Measurements from ENCODE around the gene SINHCAF. TPM values are rescaled to one million over a fixed set of nuclear protein-coding genes. Genes with fewer than 3 reads are reported as not detected.
A peak's percentile ranks its signal among the peaks of the same experiment; 100 is the strongest.
"Not testable (repeated sequence)": the region's sequence is repeated elsewhere in the genome, so short reads cannot be mapped to it uniquely, and the experiment has no call there.

SINHCAF gene, protein sequence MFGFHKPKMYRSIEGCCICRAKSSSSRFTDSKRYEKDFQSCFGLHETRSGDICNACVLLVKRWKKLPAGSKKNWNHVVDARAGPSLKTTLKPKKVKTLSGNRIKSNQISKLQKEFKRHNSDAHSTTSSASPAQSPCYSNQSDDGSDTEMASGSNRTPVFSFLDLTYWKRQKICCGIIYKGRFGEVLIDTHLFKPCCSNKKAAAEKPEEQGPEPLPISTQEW
- 37.2 TPM for total RNA-seq

DNA sequence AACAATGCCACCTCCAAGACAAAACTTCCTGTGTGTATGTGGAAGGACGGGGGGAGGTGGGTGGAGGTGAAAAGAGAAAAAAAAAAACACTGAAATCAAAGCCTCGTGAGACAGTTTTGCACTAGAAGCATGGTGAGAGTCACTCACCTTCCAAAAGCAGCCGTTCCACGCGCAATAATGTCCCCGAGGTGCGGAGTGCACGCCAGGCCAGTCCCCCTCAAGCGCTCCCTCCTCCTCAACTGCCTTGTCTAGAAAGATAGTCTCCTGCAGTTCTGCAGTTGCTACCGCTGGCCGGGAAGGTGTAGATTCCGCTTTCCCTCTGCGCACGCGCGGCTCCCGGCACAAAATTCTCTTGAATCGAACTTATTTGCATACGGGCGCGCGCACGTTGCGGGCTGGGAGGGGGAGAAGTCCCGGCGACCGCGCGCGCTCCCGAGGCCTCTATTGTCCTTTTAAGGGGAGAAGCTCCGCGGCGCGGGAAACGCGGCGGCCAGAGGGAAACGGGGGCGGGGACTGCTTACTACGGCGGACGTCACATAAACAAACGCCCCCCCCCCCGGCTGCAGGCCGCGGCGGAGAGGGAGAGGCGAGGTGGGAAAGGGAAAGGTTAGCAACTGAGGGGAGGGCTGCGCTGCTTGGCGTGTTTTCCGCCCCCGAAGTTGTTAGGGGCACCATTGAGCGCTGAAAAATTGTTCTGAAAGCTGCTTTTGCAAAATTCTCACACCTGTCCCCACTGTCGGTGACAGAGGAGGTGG is at the start of gene SINHCAF:
Gene SINHCAF, minus strand, starts transcription at position 274 of the 755 bp plus-strand sequence. CDS start 27,946 bp downstream, outside the sequence.
- DNase-seq (ENCODE audit: low read depth in 2 of 3, low spot score in 2 of 3): peak; percentile 95 to 100 (median 99)

DNA sequence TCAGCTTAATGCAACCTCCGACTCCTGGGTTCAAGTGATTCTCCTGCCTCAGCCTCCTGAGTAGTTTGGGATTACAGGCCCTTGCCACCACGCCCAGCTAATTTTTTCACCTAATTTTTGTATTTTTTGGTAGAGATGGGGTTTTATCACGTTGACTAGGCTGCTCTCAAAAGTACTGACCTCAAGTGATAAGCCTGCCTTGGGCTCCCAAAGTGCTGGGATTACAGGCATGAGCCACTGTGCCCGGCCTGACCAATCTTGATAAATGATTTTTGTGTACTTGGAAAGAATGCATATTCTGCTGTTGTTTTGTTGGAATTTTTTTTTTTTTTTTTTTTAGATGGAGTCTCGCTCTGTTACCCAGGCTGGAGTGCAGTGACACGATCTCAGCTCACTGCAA is 49.5 kb upstream of the SINHCAF start:
- DNase-seq (ENCODE audit: low read depth in 2 of 3, low spot score in 2 of 3): not testable (repeated sequence)

DNA sequence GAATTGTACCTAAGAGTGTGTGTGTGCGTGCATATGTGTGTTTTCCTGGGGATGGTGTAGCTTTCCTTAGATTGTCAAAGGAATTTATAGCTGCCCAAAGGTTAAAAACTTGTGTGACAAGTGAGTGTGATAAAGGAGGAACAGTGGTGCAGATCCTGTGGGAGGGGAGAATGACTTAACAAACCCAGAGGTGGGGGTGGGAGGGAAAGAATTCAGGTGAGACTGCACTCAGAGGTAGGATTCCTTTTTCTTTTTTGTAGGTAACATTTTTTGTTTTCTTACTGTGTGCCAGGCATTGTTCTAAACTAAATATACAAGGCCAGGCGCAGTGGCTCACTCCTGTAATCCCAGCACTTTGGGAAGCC is 45.3 kb upstream of the SINHCAF start:
- DNase-seq (ENCODE audit: low read depth in 2 of 3, low spot score in 2 of 3): no peak

DNA sequence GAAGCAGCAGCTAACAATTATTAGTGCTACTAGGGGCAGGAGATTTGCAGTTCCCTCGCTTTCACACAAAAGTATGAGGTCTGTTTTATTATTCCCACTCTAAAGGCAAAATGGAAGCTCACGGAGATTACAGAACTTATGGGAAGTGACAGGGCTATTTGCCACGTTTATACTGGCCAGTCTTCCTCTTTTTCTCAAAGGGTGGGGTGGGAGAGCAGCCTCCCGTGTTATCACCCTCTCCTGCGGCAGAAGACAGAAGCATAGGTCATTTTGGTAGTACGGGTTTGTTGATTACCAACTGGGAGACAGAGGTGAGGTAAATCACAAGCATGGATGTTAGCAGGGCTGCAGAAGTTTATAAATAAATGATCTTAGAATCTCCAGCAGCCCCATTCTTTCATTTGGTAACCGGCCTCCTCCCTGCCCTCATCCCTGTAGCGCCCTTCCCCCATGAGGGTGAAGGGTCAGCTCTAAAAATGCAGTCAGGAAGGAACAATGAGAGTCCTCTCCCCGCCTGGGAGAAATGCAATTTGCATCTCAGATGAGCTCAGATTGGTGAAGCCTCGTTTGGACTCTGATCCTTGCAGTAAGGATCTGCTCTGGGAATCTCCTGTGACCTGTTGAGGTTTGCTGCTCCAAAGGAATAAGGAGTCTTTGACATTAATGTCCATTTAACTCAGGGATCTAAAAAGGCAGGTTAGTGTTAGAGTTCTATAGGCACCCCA is 44.7 kb upstream of the SINHCAF start:
- DNase-seq (ENCODE audit: low read depth in 2 of 3, low spot score in 2 of 3): no peak

DNA sequence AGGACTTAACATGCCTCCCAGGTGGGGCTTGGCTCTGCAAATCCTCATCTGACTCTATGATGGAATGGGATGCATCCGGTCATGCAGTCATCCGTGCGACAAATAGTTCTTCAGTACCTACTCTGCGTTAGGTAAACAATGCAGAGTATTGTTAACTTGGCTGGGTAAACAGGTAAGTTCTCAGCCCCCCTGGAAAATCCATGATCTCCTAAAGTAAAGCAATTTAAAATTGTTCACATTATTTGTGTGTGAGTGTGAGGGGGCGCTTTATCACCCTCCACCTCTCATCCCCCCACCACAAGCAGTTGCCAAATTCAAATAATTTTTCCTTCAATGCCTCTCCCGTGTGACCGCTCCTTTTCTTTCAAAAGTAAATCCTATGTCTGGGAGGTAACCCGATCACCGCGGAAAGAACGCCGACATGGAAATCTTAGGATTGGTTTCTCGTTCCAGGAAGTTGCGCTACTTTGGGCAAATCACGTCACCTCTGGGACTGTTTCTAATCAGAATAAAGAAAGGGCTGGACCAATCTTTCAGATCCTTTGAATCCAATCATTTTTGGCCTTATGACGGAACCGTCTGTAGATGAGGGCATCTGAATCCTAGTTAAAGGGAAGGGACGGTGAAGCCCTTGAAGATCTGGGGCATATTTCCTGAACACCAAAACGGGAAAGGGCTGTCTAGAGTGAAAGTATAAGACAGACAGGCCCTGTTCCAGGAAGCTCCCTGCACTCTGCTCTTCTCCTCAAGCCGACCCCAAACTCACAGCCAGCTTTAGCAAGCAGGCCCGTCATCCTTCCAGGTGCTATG is 44.0 kb upstream of the SINHCAF start:
- no peak for DNase-seq (ENCODE audit: low read depth in 2 of 3, low spot score in 2 of 3)

DNA sequence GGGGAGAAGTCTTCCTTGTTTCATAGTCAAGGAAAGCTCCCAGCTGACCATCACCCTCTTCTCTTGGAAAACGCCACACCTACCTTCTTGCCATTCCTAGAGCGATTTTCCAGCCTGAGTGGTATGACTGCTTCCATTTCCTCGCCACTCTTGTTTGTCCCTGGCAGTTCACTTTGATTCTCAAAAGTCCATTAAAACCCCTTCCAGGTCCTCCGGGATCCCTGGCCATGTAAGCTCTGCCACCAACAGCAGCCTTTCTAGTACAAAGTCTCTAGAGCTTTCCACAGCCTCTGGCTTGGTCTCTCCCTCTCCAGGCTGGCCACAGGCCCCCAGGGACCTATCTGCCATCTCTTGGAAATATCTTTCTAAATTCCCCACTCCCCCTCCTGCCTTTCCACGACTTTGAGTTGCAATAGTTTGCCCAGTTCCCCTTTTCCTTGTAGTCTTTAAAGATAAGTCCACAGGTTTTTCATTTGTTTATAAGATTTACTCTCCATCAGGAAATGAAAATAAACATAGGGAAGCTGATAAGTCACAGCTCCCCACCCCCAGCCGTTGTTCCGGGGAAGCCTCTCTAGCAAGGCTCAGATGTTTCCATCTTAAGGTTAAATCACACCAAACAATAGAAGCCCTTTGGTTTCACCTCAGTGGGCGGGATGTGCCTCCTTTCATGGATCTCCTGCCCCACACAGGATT is 42.9 kb upstream of the SINHCAF start:
- DNase-seq (ENCODE audit: low read depth in 2 of 3, low spot score in 2 of 3): no peak

DNA sequence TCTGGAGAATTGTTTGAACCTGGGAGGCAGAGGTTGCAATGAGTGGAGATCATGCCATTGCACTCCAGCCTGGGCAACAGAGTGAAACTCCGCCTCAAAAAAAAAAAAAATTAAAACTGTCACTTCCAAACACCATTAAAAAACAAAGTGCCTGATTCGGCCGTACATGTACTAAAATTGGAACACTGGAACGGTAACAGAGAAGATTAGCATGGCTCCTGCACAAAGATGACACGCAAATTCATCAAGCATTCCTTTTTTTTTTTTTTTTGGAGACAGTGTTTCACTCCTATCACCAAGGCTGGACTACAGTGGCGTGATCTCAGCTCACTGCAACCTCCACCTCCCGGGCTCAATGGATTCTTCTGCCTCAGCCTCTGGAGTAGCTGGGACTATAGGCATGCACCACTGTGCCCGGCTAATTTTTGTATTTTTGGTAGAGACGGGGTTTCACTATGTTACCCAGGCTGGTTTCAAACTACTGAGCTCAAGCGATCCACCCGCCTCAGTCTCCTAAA is 40.2 kb upstream of the SINHCAF start:
- no peak for DNase-seq (ENCODE audit: low read depth in 2 of 3, low spot score in 2 of 3)

DNA sequence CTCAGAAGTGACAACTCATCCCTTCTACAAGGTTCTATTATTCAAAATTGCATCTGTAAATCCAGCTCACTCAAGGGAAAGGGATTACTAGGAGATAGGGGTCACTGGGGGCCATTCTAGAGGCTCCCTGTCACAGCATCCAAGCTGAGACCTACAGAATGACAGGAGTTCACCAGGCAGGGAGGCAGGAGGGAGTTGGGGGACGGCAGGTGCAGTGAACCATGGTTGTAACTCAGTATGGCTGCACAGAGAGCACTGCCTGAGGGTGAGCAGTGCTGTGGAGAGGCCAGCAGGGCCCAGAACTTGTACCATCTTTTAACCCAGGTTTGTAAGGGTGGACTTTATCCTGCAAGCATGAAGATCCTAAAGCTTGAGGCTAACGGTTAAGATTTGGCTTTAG is 37.9 kb upstream of the SINHCAF start:
- no peak for DNase-seq (ENCODE audit: low read depth in 2 of 3, low spot score in 2 of 3)

DNA sequence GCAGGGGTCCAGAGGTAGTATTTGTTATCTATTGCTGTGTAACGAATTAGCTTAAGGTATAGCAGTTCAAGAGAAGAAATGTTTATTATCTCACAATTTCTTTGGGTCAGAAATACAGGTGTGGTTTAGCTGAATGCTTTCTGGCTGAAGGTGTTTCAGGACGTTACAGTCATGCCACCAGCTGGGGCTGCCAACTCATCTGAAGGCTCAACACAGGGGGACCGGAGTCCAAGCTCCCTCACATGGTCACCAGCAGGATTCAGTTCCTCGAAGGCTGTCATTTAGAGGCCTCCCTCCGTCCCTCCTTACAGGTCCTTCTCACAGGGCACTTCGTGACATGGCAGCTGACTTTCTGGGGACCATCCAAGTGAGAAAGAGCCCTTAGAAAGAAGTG is 37.5 kb upstream of the SINHCAF start:
- DNase-seq (ENCODE audit: low read depth in 2 of 3, low spot score in 2 of 3): no peak

DNA sequence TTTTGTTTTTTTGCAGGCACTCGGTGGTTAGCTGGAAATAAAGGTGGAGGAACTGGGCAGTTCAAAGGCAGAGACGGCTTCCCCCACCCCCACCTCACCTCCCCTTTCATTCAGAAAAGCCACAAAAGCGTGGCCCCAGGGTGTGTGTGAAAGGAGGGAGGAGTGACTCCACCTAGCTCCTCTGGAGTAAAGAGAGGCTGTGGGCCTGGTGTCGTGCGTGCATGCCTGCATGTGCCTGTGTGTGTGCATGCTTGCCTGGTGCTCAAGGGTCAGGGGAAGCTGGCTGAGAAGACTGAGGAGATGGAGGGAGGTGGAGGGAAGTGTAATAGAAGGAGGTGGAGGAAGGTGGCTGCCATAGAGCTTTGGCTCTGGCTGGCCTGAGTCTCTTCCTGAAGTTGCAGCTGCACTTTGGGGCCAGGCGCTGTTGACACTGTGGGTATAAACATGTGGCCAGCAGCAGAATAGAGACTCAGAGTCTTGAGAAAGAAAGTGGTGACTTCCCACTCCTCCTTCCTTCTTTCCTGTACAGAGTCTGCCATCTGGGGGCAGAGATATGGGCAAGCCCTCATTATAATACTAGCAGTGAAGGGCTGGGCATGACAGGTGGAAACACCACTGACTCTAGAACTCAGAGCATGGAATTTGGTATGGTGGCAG is 36.9 kb upstream of the SINHCAF start:
- DNase-seq (ENCODE audit: low read depth in 2 of 3, low spot score in 2 of 3): peak in 2 of 3 donors; percentile 80 to 93

DNA sequence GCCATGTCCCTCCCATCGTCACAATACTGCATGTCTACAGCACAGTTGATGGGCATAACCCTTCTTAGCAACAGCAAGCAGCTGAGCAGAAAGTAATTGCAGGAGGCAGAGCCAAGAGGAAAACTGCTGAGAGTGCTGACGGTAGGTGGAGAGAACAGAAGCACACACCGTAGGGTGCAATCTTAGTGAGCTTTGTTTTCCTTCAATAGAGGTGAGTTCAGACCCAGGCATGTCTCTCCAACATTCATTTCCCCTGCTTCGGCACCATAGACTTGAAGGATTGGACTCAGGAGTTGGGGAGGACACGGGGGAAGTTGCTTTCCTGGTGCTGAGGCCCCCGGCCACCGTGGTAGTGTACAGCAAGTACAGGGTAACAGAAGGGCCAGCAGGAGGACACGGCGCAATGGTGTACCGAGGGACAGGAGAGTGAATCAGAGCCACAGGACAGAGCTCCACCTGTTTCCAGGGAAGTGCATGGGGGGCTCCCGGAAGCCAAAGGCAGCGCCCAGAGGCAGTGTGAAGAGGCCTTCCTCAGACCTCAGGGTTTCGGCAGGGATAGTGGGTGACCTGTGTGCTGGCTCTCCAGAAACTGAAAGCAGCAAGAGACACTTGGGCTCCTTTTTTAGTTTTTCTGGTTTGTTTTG is 36.3 kb upstream of the SINHCAF start:
- peak in 1 of 3 donors; percentile 42 for DNase-seq (ENCODE audit: low read depth in 2 of 3, low spot score in 2 of 3)

DNA sequence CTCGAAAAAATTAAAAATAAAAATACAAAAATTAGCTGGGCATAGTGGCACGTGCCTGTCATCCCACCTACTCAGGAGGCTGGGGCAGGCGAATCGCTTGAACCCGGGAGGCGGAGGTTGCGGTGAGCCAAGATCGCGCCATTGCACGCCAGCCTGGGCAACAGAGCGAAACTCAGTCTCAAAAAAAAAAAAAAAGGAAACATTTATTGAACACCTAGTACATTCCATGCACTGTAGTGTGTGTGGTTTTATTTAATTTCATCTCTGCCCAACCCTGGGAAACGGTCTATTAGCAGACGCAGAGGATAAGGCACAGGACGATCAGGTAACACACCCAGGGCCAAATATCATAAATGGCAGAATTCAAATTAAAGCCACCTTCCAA is 35.8 kb upstream of the SINHCAF start:
- no peak for DNase-seq (ENCODE audit: low read depth in 2 of 3, low spot score in 2 of 3)

DNA sequence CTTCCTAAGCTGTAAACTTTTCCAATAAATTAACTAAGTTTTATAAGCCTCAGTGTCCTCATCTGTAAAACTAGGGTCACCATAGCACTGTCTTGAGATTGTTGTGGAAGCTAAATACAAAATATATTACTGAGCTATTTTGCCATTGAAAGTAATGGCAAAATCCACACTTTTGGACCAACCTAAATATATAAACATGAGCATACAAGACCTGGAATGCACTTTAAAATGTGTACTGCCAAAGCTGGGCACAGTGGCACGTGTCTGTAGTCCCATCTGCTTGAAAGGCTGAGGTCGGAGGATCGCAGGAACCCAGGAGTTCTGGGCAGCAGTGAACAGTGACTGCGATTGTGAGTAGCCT is 29.8 kb upstream of the SINHCAF start:
- no peak for DNase-seq (ENCODE audit: low read depth in 2 of 3, low spot score in 2 of 3)

DNA sequence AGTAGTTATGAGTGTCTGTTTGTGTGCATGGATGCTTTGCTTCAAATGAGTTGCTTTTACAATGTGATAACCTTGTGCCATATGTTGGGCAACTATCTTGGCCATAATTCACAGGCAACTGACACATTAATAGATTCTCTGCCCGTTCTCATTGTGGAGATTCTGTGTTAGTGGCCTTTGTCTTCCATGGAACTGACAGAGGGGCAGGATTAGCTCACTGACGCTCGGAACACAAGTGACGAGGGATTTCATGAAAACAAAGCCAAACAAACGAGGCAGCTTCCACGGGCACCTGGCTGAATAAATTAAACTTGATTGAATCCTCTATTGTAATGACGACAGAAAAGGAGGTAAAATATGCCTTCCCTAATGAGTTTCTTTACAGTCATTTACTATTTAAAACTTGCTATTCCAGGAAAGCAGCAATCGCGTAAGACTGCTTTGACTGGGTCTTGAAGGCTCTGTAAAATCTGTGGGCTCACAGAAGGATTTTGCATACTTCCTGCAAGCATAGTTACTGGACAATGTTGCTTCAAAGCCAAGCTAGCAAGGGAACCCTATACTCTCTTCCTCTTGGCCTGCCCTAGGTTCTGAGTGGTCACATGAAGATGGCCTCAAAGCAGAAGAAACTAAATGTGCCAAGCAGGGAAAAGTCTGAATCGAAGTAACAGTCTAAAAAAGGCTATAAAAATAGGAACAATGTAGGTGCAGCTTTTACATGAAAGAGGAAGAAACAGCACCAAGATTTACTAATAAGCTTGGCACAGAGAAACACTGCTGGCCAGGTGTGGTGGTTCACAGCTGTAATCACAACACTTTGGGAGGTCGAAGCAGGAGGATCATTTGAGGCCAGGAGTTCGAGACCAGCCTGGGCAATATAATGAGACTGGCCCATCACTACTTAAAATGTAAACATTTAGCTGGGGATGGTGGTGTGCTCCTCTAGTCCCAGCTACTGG is 28.1 kb upstream of the SINHCAF start:
- peak in 1 of 3 donors; percentile 34 for DNase-seq (ENCODE audit: low read depth in 2 of 3, low spot score in 2 of 3)

DNA sequence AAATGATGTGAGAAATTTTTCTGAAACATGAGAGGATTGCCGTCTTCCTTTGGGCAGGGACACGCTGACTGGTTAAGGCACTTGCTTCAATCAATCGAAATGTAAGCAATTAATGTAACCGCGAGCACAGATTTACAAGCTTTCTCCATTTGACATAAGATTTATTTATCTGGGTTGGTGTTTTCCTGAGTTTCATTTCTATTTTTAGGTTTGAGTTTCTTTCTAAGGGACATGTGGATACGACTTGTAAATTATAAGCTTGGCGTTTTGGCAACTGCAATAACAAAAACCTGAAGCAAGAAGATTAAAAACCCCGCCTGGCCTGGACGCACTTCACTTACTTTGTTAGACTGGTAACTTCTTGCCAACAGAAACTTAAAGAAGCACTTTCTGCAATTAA is 20.3 kb upstream of the SINHCAF start:
- no peak for DNase-seq (ENCODE audit: low read depth in 2 of 3, low spot score in 2 of 3)

DNA sequence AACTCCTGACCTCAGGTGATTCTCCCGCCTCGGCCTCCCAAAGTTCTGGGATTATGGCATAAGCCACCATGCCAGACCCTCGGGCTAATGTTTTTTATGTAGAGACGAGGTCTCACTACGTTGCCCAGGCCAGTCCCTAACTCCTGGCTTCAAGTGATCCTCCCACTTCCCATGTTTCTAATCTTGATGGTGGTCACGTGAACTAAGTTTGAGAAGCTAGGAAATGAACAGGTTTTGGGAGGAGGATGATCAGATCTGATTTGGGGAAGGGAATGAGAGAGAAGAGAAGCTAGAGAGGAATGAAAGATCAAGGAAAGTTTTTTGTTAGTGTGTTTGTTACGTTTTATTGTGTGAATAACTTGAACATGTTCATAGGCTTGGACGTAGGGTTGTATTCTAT is 17.2 kb upstream of the SINHCAF start:
- DNase-seq (ENCODE audit: low read depth in 2 of 3, low spot score in 2 of 3): no peak

DNA sequence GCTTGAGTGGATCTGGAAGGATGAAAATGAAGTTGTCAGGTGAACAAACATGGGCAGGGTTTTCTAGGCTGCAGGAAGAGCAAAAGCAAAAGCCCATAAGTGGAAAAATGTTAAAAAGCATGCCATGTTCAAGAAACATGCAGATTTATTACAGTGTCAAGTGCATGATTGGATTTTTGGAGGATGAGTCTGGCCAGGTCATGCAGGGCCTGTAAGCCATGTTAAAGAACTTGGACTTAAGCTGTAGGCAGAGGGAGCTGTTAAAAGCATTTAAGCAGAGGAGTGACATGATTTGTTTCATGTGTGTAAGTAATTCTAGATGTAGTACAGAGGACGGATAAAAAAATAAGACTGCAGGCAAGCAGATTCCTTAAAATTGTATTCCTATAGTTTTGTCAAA is 16.3 kb upstream of the SINHCAF start:
- DNase-seq (ENCODE audit: low read depth in 2 of 3, low spot score in 2 of 3): no peak
